ENCODE measurements around the gene TAF1C. TPM values are rescaled to one million over a fixed set of nuclear protein-coding genes. Genes with fewer than 3 reads are reported as not detected.
A peak's percentile ranks its signal among the peaks of the same experiment; 100 is the strongest.
"Not testable (repeated sequence)": the region's sequence is repeated elsewhere in the genome, so short reads cannot be mapped to it uniquely, and the experiment has no call there.

Gene TAF1C
- total RNA-seq, 1 donor from 2014 or later: 74.7 TPM

DNA sequence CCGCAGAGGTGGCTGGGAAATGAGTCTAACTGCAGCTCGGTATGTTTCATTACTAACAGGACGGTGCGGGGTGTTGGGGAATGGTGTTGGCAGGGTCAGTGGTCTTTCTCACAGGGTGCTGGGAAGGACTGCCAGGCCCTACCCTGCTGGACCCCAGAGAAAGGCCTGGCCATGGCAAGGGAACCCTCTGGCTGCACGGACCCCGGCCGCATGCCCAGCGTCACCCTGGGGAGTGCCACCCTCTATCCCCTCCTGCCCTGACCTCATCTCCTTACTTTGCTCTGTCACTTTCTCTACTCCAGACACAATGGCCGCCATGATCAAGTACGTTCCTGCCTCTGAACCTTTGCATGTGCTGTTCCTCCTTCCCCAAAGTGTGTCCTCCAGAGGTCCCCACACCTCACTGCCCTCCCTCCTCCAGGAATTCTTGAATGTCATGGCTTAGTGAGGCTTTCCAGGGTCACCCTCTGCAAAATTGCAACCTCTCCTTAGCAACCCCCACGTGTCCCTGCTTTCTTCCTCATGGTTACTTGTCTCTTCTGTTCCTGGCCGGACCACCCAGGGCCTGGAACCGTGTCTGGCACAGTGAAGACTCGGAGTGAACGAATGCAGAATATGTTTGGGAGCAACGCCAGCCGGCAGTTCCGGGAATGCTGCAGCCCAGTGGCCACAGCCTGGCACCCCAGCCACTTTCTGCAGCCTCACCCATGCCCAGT lies 19.3 kb upstream of the TAF1C start:
- Mint-ChIP-seq H3K27ac (ENCODE audit: unreplicated experiment) (no peak overlapping the region), H3K4me1 (ENCODE audit: low read depth, unreplicated experiment) (peaks cover 7% of the 10 kb centered on the region), H3K27me3 (ENCODE audit: unreplicated experiment) (peaks cover 3% of the 10 kb centered on the region), H3K9me3 (ENCODE audit: unreplicated experiment) (no peaks in the 10 kb centered on the region), H3K36me3 (ENCODE audit: unreplicated experiment) (peaks cover 9% of the 10 kb centered on the region), H3K4me3 (ENCODE audit: unreplicated experiment) (no peak overlapping the region)
- DNase-seq: no peak
- TF ChIP-seq, protein P1, sequence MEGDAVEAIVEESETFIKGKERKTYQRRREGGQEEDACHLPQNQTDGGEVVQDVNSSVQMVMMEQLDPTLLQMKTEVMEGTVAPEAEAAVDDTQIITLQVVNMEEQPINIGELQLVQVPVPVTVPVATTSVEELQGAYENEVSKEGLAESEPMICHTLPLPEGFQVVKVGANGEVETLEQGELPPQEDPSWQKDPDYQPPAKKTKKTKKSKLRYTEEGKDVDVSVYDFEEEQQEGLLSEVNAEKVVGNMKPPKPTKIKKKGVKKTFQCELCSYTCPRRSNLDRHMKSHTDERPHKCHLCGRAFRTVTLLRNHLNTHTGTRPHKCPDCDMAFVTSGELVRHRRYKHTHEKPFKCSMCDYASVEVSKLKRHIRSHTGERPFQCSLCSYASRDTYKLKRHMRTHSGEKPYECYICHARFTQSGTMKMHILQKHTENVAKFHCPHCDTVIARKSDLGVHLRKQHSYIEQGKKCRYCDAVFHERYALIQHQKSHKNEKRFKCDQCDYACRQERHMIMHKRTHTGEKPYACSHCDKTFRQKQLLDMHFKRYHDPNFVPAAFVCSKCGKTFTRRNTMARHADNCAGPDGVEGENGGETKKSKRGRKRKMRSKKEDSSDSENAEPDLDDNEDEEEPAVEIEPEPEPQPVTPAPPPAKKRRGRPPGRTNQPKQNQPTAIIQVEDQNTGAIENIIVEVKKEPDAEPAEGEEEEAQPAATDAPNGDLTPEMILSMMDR (IDR thresholded peaks at IDR 0.05; ENCODE audit: partially characterized antibody, unreplicated experiment): no peak

DNA sequence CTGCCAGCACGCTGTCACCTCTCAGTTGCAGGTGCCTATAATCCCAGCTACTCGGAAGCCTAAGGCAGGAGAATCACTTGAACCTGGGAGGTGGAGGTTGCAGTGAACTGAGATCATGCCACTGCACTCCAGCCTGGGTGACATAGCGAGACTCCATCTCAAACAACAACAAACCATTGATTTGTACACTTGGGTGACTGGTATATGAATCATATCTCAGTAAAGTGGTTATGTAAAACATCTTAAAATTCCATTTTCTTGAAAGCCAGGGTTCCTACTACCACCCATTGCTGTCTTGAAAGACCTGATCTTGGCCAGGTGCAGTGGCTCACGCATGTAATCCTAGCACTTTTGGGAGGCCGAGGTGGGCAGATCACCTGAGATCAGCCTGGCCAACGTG lies 18.3 kb upstream of the TAF1C start:
- not testable (repeated sequence) for DNase-seq; H3K9me3 Mint-ChIP-seq (ENCODE audit: unreplicated experiment); H3K27me3 Mint-ChIP-seq (ENCODE audit: unreplicated experiment); H3K27ac Mint-ChIP-seq (ENCODE audit: unreplicated experiment); H3K4me3 Mint-ChIP-seq (ENCODE audit: unreplicated experiment); H3K36me3 Mint-ChIP-seq (ENCODE audit: unreplicated experiment); H3K4me1 Mint-ChIP-seq (ENCODE audit: low read depth, unreplicated experiment)

DNA sequence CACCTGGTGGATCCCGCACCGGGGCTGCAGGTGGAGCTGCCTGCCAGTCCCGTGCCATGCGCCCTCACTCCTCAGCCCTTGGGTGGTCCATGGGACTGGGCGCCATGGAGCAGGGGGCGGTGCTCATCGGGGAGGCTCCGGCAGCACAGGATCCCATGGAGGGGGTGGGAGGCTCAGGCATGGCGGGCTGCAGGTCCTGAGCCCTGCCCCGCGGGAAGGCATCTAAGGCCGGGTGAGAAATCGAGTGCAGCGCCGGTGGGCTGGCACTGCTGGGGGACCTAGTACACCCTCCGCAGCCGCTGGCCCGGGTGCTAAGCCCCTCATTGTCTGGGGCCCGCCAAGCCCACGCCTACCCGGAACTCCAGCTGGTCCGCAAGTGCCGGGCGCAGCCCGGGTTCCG lies 17.7 kb upstream of the TAF1C start:
- H3K4me3 Mint-ChIP-seq (ENCODE audit: unreplicated experiment); H3K36me3 Mint-ChIP-seq (ENCODE audit: unreplicated experiment); DNase-seq; H3K27ac Mint-ChIP-seq (ENCODE audit: unreplicated experiment); H3K9me3 Mint-ChIP-seq (ENCODE audit: unreplicated experiment); H3K27me3 Mint-ChIP-seq (ENCODE audit: unreplicated experiment): not testable (repeated sequence)
- peaks cover 11% of the 10 kb centered on the region for H3K4me1 Mint-ChIP-seq (ENCODE audit: low read depth, unreplicated experiment)

DNA sequence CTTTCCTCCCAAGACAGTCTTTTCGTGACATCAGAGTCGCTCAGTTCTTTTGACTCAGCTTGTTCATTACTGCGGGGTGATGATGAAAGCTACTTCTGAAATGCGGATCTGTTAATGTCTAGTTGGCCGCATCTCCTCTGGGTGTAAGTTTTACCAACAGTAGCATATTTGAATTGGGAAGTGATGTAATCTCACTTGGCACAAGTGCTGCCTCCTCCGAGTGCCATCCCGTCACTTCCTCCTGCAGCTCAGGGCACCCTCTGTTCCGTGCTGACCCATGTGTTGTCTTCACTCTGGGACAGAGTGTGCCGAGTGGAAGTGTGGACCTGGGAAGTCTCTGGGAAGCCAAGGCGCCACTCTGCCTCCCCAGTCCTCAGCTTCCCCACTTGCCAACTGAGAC lies 13.0 kb upstream of the TAF1C start:
- TF ChIP-seq, protein P1 (IDR thresholded peaks at IDR 0.05; ENCODE audit: partially characterized antibody, unreplicated experiment): no peak
- H3K27me3 Mint-ChIP-seq (ENCODE audit: unreplicated experiment): peaks cover 7% of the 10 kb centered on the region
- peaks cover 15% of the 10 kb centered on the region for H3K4me1 Mint-ChIP-seq (ENCODE audit: low read depth, unreplicated experiment)
- no peak for DNase-seq
- H3K9me3 Mint-ChIP-seq (ENCODE audit: unreplicated experiment): peaks cover 5% of the 10 kb centered on the region
- peaks cover 4% of the 10 kb centered on the region for H3K36me3 Mint-ChIP-seq (ENCODE audit: unreplicated experiment)
- no peak overlapping the region for H3K27ac Mint-ChIP-seq (ENCODE audit: unreplicated experiment)
- H3K4me3 Mint-ChIP-seq (ENCODE audit: unreplicated experiment): peak overlapping the region; percentile 38

DNA sequence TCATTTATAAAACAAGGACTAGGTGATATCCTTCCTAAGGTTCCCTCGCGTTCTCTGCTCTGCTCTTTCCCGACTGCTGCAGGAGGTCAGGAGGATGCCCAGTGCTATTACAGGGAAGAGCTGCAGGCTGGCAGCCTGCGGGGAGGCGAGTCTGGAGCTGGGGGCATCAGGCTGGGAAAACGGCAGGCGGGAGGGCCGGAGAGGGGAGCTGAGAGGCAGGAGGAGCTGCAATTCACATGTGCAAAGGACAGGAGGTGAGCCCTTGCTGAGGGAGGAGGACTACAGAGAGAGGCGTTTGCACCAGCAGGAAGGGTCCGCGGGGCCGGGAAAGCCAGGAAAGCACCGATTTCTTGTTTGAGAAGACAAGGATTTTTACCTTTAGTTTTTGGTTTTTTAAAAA lies 12.2 kb upstream of the TAF1C start:
- TF ChIP-seq, protein P1 (IDR thresholded peaks at IDR 0.05; ENCODE audit: partially characterized antibody, unreplicated experiment): no peak
- Mint-ChIP-seq H3K36me3 (ENCODE audit: unreplicated experiment) (peaks cover 4% of the 10 kb centered on the region), H3K27me3 (ENCODE audit: unreplicated experiment) (peaks cover 11% of the 10 kb centered on the region), H3K27ac (ENCODE audit: unreplicated experiment) (peak overlapping the region; percentile 87), H3K4me3 (ENCODE audit: unreplicated experiment) (no peak overlapping the region), H3K9me3 (ENCODE audit: unreplicated experiment) (peaks cover 9% of the 10 kb centered on the region), H3K4me1 (ENCODE audit: low read depth, unreplicated experiment) (peaks cover 22% of the 10 kb centered on the region)
- no peak for DNase-seq

DNA sequence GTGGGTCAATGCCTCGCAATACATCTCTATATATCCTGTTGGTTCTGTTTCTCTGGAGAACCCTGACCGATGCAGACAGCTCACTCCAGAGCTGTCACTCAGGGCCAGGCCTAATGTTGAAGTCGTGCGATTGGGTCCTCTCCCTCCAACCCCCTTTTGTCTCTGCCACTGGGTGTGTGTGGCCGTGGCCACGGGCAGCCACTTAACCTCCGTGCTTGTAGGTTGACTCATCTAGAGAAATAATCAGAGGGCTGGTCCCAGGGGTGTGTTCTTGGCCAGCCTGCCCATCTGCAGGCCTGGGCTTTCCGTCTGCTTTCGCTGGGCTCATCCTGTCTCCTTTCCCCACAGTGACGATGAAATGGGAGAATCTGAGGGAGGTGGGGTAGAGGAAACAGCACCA lies 11.5 kb upstream of the TAF1C start:
- Mint-ChIP-seq H3K36me3 (ENCODE audit: unreplicated experiment) (peaks cover 4% of the 10 kb centered on the region), H3K27ac (ENCODE audit: unreplicated experiment) (peak overlapping the region; percentile 87), H3K27me3 (ENCODE audit: unreplicated experiment) (peaks cover 17% of the 10 kb centered on the region)

More for the DNA sequence above, 11.5 kb upstream of the TAF1C start:
- DNase-seq: peak; percentile 70
- Mint-ChIP-seq H3K4me1 (ENCODE audit: low read depth, unreplicated experiment) (peaks cover 28% of the 10 kb centered on the region), H3K9me3 (ENCODE audit: unreplicated experiment) (peaks cover 13% of the 10 kb centered on the region), H3K4me3 (ENCODE audit: unreplicated experiment) (peak overlapping the region; percentile 39)
- TF ChIP-seq, protein P1 (IDR thresholded peaks at IDR 0.05; ENCODE audit: partially characterized antibody, unreplicated experiment): no peak

Measured in glutamatergic neuron (in vitro differentiated cells).